Right lobe of liver (tissue), 6 donors: ENCODE measurements around the gene CTNND1. TPM values are rescaled to one million over a fixed set of nuclear protein-coding genes. Genes with fewer than 3 reads are reported as not detected.
"Not testable (repeated sequence)": the region's sequence is repeated elsewhere in the genome, so short reads cannot be mapped to it uniquely, and the experiment has no call there.

Experiments used
- ATAC-seq, 4 donors: fragments of 200-7000 bp; cut with Tn5 transposase; one replicate each; pipeline ENCODE4 v1.9.1; 2020; ENCODE audit warnings: mild to moderate bottlenecking in 4 of 4, moderate library complexity in 4 of 4
- DNase-seq, 3 donors: peaks; one replicate each; pipeline ENCODE4 v3.0.0-alpha.2; 2020
- H3K27ac ChIP-seq, 3 donors: fragments of 200-600 bp; one replicate each; pipeline ENCODE4 v1.8.0; 2022
- H3K27me3 ChIP-seq, 2 donors: fragments of 200-600 bp; one replicate each; pipeline ENCODE4 v1.8.0; 2022
- H3K36me3 ChIP-seq, 4 donors: fragments of 200-600 bp; sonication (generic) in 1 of 4; one replicate each; pipeline versions ENCODE4 v1.5.1 to v1.8.0; 2017 to 2022; ENCODE audit warnings: control low read depth in 1 of 4
- H3K4me1 ChIP-seq, 4 donors: fragments of 200-600 bp; sonication (generic) in 1 of 4; one replicate each; pipeline versions ENCODE4 v1.5.1 to v1.8.0; 2017 to 2022; ENCODE audit warnings: control low read depth in 1 of 4
- H3K4me3 ChIP-seq, 3 donors: fragments of 200-600 bp; one replicate each; pipeline ENCODE4 v1.8.0; 2022
- H3K9me3 ChIP-seq, 4 donors: fragments of 200-600 bp; sonication (generic) in 1 of 4; one replicate each; pipeline versions ENCODE4 v1.5.1 to v1.8.0; 2017 to 2022; ENCODE audit warnings: control low read depth in 1 of 4
- POLR2A ChIP-seq: fragments of 450-650 bp; IDR thresholded peaks from one replicate; pipeline ENCODE4 v1.6.1; 2017; ENCODE audit warnings: antibody characterized with exemption, mild to moderate bottlenecking
- WGBS: methylation state at CpG from one replicate; pipeline ENCODE4 v1.1.6; 2018; ENCODE audit warnings: low coverage, low lambda C conversion rate; ENCODE audit not compliant: insufficient coverage; ENCODE audit errors: missing lambda C conversion rate; 5-methylcytosine and 5-hydroxymethylcytosine counted together
- intact Hi-C, 2 donors: fragments of 100-400 bp; cut with DNase I; formaldehyde crosslinking; loops; one replicate each; pipeline versions ENCODE4 v1.11.2 to v1.14.1; 2022
- long read RNA-seq: library from polyadenylated mRNA; unstranded; transcript quantifications from one replicate; pipeline ENCODE4 v2.0.0, GENCODE V29; 2019
- total RNA-seq, 6 experiments: library from RNA; depleted of rRNA in 2 of 6; stranded (reverse); fragments of >200 nt in 2 of 6; fragmentation: NEBNext Ultra II Directional in 3 of 6; extraction: Animal tissue kit (Norgen Biotek cat#: 25700) in 3 of 6; gene quantifications; one replicate each; pipeline versions ENCODE4 v1.1.0 to v1.2.4, GENCODE V29; 2016 to 2023
- TF ChIP-seq, protein P1 (sequence below), 4 donors: fragments of 200-600 bp in 3 of 4; fragments of 450-650 bp in 1 of 4; IDR thresholded peaks; one replicate each; pipeline versions ENCODE4 v1.5.1 to v1.8.0; 2016 to 2022; ENCODE audit warnings: antibody characterized with exemption in 4 of 4, mild to moderate bottlenecking in 2 of 4
- donor health status: DM: no; HTN: yes; CAD: no.
- donor health status: DM: no; HTN: no; CAD: no.
- donor health status: DM: no; HTN: no; CAD: no.
- donor health status: DM: no; HTN: yes; CAD: no.
- donor health status: DM: no; HTN: yes; CAD: no.

The CTNND1 gene, protein sequence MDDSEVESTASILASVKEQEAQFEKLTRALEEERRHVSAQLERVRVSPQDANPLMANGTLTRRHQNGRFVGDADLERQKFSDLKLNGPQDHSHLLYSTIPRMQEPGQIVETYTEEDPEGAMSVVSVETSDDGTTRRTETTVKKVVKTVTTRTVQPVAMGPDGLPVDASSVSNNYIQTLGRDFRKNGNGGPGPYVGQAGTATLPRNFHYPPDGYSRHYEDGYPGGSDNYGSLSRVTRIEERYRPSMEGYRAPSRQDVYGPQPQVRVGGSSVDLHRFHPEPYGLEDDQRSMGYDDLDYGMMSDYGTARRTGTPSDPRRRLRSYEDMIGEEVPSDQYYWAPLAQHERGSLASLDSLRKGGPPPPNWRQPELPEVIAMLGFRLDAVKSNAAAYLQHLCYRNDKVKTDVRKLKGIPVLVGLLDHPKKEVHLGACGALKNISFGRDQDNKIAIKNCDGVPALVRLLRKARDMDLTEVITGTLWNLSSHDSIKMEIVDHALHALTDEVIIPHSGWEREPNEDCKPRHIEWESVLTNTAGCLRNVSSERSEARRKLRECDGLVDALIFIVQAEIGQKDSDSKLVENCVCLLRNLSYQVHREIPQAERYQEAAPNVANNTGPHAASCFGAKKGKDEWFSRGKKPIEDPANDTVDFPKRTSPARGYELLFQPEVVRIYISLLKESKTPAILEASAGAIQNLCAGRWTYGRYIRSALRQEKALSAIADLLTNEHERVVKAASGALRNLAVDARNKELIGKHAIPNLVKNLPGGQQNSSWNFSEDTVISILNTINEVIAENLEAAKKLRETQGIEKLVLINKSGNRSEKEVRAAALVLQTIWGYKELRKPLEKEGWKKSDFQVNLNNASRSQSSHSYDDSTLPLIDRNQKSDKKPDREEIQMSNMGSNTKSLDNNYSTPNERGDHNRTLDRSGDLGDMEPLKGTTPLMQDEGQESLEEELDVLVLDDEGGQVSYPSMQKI
- 100 to 1,000 TPM in 3 of 6 experiments, 10 to 100 TPM in 3; 62.3 to 123 (median 97.8) TPM for total RNA-seq
- long read RNA-seq, full-length matches to known transcripts = 1 of 3 reads
- long read RNA-seq, partial matches to known transcripts = 0 of 3 reads
- long read RNA-seq, other reads (novel, unspliced or antisense) = 2 of 3 reads

GRCh38 chr11:57761301-57762234 is at the start of gene CTNND1:
Gene CTNND1, plus strand, starts transcription at chr11:57761802. Its CDS starts 29,677 bp downstream, at chr11:57791479.
- H3K4me3 ChIP-seq = peak within 1 kb of the TSS; percentile 54 to 60 (median 57)
- TF ChIP-seq, protein P1, sequence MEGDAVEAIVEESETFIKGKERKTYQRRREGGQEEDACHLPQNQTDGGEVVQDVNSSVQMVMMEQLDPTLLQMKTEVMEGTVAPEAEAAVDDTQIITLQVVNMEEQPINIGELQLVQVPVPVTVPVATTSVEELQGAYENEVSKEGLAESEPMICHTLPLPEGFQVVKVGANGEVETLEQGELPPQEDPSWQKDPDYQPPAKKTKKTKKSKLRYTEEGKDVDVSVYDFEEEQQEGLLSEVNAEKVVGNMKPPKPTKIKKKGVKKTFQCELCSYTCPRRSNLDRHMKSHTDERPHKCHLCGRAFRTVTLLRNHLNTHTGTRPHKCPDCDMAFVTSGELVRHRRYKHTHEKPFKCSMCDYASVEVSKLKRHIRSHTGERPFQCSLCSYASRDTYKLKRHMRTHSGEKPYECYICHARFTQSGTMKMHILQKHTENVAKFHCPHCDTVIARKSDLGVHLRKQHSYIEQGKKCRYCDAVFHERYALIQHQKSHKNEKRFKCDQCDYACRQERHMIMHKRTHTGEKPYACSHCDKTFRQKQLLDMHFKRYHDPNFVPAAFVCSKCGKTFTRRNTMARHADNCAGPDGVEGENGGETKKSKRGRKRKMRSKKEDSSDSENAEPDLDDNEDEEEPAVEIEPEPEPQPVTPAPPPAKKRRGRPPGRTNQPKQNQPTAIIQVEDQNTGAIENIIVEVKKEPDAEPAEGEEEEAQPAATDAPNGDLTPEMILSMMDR (IDR thresholded peaks at IDR 0.05) = no peak
- peak; percentile 91 for TF ChIP-seq POLR2A
- H3K36me3 ChIP-seq = no peaks in the 10 kb centered on the region
- ATAC-seq = peak; percentile 96 to 99 (median 98)
- intact Hi-C loops = no loop called here
- H3K27ac ChIP-seq = peak within 1 kb of the TSS; percentile 89 to 98 (median 95)
- no peaks in the 10 kb centered on the region for H3K27me3 ChIP-seq
- WGBS = 4% methylated on average over 13 of the region's 13 CpGs
- peak; percentile 83 to 91 (median 85) for DNase-seq
- H3K9me3 ChIP-seq = no peaks in the 10 kb centered on the region
- peaks cover 0 to 31% (median 10%) of the 10 kb centered on the region in 4 donors for H3K4me1 ChIP-seq

DNA sequence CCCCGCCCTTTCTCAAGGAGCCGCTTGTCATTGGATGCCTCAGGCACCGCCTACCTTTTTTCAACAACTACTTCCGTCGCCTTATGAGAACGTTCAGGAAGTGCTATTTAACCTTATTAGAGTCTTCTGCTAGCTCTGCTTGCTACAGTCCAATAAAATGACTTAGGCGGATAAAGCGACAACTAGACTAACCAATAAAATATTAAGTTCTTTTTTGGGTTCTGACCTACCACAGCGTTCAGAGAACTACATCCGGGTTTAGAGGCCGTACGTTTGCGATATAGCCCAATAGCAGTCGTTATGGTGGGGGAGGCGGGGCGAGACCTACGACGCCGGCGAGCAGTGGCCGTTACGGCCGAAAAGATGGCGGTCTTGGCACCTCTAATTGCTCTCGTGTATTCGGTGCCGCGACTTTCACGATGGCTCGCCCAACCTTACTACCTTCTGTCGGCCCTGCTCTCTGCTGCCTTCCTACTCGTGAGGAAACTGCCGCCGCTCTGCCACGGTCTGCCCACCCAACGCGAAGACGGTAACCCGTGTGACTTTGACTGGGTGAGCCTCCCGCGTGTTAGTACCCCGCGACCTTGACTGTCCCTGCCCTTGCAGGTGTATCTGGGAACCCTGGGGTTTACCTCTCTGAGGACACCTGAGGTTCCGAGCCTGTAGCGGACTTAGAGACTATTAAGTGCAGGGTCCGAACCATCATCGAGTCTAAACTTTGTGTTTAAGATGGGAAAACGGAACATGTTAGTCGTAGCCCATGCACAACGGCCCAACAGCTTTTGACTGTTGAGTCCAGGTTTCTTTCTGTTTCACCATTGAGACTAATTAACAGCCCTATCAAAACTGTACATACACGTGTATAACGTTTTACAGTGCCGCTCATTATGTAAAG is 49.1 kb upstream of the CTNND1 start, which contains the start of gene TMX2:
Gene TMX2 (plus strand): TSS at position 338 of the 895 bp plus-strand sequence. CDS start 26 bp downstream, at position 364.
- intact Hi-C loops = no loop called here
- H3K27ac ChIP-seq = peak within 1 kb of the TSS; percentile 58 to 81 (median 64)
- TF ChIP-seq, protein P1 (IDR thresholded peaks at IDR 0.05) = no peak
- TF ChIP-seq POLR2A = peak; percentile 26
- H3K36me3 ChIP-seq = no peaks in the 10 kb centered on the region
- H3K9me3 ChIP-seq = no peaks in the 10 kb centered on the region
- peak within 1 kb of the TSS; percentile 78 to 98 (median 90) for H3K4me3 ChIP-seq
- peaks cover 0 to 33% (median 14%) of the 10 kb centered on the region in 4 donors for H3K4me1 ChIP-seq
- peak; percentile 93 to 97 (median 94) for ATAC-seq
- WGBS = under 1% methylated on average over 51 of the region's 53 CpGs
- DNase-seq = peak; percentile 90 to 95 (median 93)
- no peaks in the 10 kb centered on the region for H3K27me3 ChIP-seq

- Histone ChIP-seq H3K9me3 (no peaks in the 10 kb centered on the region), H3K4me1 (peaks cover 0 to 33% (median 14%) of the 10 kb centered on the region in 4 donors), H3K27ac (no peak overlapping the region), H3K4me3 (peak overlapping the region in 1 of 3 donors; percentile 90), H3K36me3 (no peaks in the 10 kb centered on the region), H3K27me3 (no peaks in the 10 kb centered on the region)
- 88% methylated on average over 2 of the region's 2 CpGs for WGBS
- no peak for TF ChIP-seq POLR2A
- TF ChIP-seq, protein P1 (IDR thresholded peaks at IDR 0.05) = no peak
- DNase-seq (no peak), ATAC-seq (no peak)
- intact Hi-C loops = no loop called here
Measured at GRCh38 chr11:57713835-57714234, 47.8 kb upstream of the CTNND1 start.

DNA sequence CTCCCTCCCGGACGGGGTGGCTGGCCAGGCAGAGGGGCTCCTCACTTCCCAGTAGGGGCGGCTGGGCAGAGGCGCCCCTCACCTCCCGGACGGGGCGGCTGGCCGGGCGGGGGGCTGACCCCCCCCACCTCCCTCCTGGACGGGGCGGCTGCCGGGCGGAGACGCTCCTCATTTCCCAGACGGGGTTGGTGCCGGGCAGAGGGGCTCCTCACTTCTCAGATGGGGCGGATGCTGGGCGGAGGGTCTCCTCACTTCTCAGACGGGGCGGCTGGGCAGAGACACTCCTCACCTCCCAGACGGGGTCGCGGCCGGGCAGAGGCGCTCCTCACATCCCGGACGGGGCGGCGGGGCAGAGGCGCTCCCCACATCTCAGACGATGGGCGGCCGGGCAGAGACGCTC is 44.9 kb upstream of the CTNND1 start:
- H3K4me3 ChIP-seq, H3K27ac ChIP-seq, H3K27me3 ChIP-seq, H3K36me3 ChIP-seq, H3K9me3 ChIP-seq, intact Hi-C loops, DNase-seq, ATAC-seq: not testable (repeated sequence)
- WGBS = no CpG with 5 or more reads among the region's 34 CpGs
- peaks cover 0 to 23% (median 8%) of the 10 kb centered on the region in 4 donors for H3K4me1 ChIP-seq
